NCI-H128 (cell line): Measurements from ENCODE around the gene PFKM.
A peak's percentile ranks its signal among the peaks of the same experiment; 100 is the strongest.

Source experiments
- DNase-seq: peaks from one replicate; lab custom pipeline; 2025; ENCODE audit not compliant: unreplicated experiment; lab: John Stamatoyannopoulos, UW

Gene PFKM

GRCh38 chr12:48119078-48119833 lies at the start of gene PFKM:
Gene PFKM (plus strand): TSS chr12:48119364. CDS start chr12:48122775, 3,411 bp downstream.
- peak; percentile 46 for DNase-seq

- no peak for DNase-seq
Measured at GRCh38 chr12:48070033-48070432, 49.1 kb upstream of the PFKM start.

DNA sequence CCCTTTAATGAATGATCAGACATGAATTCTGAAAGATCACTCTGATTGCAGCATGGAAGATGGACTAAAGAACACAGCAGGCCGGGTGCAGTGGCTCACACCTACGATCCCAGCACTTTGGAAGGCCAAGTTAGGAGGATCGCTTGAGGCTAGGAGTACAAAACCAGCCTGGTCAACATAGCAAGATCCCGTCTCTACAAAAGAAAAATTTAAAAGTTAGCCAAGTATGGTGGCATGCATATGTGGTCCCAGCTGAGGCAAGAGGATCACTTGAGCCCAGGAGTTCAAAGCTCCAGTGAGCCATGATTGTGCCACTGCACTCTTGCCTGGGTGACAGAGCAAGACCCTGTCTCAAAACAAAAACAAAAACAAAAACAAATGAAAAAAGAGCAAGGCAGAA lies 48.4 kb upstream of the PFKM start:
- no peak for DNase-seq

- DNase-seq, result no peak
Measured at GRCh38 chr12:48071808-48072207, 47.4 kb upstream of the PFKM start.

GRCh38 chr12:48072266-48072665 lies 46.9 kb upstream of the PFKM start:
- DNase-seq, result no peak

- no peak for DNase-seq
Measured at GRCh38 chr12:48074266-48074665, 44.9 kb upstream of the PFKM start.

GRCh38 chr12:48075832-48076231 lies 43.3 kb upstream of the PFKM start:
- DNase-seq, result no peak

- DNase-seq, result no peak
Measured at GRCh38 chr12:48077111-48077510, 42.1 kb upstream of the PFKM start.

DNA sequence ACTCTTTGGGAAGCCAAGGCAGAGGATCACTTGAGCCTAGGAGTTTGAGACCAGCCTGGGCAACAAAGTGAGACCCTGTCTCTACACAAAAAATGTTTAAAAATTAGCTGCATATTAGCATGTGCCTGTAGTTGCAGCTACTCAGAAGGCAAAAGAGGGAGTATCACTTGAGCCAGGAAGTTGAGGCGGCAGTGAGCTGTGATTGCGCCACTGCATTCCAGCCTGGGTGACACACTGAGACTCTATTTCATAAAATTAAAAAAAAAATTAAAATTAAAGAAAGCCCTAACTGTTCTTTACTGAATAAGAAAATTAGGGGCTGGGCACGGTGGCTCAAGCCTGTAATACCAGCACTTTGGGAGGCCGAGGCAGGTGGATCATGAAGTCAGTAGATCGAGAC lies 40.3 kb upstream of the PFKM start:
- DNase-seq, result no peak

DNA sequence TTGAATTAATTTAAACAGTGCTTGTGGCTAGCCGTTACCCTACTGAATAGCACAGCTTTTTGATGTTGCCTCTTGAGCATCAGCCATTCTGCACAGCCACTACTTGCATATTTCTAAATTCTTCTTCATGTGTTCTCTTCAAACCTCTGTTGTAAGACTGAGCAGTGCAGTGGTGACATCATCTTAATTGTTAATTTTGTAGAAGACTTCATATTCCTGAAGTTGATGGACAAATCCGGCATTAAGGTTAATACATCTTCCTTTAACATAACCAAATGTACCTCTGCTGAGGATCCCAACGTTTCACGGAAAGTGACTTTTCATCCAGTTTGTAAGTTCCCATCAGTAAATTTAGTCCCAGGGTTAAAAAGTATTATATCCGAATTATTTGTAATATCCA lies 38.9 kb upstream of the PFKM start:
- no peak for DNase-seq

DNA sequence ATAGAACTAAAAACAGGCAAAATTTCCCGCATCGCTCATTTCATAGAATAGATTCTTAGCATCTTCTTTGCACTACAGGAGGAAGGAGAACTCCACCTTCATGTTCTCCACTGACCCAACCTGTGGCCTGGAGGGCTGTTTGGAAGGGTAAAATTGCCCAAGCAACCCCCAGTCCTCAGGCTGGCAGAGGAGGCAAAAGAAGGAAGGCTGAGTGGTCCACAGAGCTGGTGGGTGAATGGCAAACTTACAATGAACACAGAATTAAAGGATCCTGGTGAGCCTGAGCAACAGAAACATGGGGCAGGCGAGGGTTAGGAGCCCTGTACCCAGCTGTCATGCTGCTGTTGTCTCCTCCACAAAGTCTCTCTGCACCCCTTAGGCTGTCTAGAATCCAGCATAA lies 38.3 kb upstream of the PFKM start:
- DNase-seq, result no peak

GRCh38 chr12:48084066-48084465 lies 35.1 kb upstream of the PFKM start:
- DNase-seq, result no peak

DNA sequence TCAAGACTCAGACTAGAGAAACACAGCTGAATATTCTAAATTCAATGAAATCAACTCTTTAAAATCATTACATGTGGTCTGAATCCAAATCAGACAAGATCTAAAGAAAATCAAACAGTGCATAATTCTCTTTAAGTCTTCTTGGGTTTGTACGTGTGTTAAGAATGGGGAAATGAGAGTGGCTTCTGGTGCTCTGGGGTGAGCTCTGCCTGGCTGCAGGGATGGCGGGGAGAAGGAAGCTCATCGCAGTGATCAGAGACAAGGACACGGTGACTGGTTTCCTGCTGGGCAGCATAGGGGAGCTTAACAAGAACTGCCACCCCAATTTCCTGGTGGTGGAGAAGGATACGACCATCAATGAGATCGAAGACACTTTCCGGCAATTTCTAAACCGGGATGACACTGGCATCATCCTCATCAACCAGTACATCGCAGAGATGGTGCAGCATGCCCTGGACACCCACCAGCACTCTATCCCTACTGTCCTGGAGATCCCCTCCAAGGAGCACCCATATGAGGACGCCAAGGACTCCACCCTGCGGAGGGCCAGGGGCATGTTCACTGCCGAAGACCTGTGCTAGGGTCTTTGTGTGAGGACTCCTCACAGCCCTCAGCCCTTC lies 34.2 kb upstream of the PFKM start:
- no peak for DNase-seq

DNA sequence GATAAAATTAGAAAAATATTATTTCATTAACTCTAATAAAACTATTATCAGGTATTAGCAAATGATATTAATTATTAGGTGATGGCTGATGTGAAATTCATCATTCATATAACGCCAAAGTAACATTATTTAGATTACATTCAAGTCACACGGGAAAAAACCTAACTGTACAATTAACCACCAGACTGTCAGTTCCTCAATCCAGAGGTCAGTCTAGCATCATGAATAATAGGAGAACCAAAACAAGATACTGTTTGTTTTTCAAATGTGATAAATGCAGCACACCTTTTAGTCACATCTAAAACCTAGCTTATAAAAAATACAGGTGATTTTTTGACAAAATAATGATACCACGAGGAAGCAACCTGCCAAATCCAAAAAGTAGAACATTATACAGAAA lies 32.8 kb upstream of the PFKM start:
- DNase-seq, result no peak

- DNase-seq, result no peak
Measured at GRCh38 chr12:48092611-48093010, 26.6 kb upstream of the PFKM start.

GRCh38 chr12:48104531-48104930 lies 14.6 kb upstream of the PFKM start:
- DNase-seq, result no peak

DNA sequence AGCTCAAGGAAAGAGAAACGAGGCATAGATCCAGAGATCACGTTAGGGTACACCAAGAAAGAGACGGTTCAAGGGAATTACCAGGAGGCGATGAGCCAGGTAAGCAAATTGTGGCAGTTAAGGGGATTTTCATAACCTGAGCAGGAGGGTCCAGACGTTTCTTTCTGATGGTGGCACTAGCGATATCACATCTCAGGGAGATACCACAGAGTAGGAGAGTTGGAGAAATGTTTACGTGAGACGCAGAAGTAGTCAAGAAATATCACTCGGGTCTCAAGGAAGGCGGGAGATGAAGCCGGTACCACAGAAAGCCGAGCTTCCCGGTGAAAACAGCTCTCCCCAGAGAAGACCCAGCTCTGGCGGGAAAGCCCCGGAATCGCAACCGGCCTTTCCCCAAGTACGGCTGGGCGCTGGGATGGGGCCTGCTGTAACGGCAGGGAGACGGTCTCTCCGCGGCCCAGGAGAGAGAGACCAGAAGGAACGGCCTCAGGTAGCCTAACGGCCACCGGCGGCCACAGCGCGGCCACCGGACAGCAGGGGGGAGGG lies 13.8 kb upstream of the PFKM start:
- no peak for DNase-seq

GRCh38 chr12:48105867-48106680 lies 13.1 kb upstream of the PFKM start, which contains the start of gene SENP1:
Gene SENP1 (minus strand): TSS chr12:48106079. CDS start chr12:48101472, 4,607 bp downstream.
- DNase-seq, result peak; percentile 83

DNA sequence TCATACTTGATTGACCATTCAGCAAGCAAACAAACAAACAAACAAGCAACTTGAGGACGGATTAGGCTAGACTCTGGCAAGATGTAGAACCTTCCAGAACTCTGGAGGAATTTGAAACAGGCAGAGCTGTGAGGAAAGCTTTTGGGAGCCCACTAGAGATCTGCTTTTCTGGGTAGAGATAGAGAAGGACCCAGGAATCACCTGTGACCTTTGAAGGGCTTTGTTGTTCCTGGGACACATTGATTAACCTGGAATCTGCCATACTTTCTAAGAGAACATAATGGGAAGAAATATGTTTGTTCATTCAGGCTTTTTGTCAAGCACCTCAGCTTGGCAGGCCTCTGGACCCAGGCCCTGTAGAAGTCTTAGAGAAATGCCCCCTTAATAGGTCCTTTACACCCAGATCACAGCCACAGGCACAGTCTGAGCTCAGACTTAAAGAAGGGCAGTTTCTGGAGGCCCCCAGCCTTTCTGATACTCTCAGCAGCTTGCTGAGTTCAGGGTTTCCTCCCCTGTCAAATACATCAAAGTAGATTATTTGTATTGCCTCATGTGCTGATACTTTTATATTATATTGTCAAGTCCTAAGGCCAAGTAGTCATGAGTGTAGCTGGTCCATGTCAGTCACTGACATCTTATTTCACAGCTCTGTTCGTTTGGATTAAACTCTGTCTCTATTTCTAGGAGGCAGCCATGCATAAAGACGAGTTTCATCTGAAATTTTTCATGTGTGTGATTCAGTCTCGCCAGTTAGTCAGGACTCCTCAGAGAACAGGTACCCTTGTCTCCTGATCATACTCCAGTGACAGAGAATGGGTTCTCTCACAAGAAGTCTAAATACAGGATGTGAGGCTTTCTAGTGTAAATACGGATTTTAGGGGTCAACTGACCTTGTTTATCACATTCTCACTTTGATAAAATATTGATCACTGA lies 12.2 kb upstream of the PFKM start:
- DNase-seq, result no peak

DNA sequence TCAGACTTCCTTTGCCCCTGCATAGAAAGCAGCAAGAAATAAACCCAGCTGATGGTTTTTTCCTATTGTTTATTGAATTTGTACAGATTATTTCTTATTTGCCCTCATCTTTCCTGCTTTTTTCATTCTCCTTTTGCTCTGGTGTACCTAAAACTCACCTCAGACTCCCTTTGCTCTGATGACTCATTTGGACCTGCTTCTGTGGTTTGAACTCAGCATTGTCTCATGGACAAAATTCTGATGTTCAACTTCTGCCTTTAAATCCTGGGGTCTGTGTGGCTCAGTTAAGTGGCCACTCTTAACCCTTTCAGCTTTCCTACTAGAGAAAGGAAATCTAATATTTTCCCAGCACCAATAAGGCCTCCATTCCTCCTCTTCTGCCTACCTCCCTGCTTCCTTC lies 9.7 kb upstream of the PFKM start:
- DNase-seq, result no peak
